Left hindlimb (tissue), 1 donor: Measurements from ENCODE around the gene DNAI4.
"Not testable (repeated sequence)": the region's sequence is repeated elsewhere in the genome, so short reads cannot be mapped to it uniquely, and the experiment has no call there.

Experiments used
- DNase-seq: peaks from one replicate; pipeline ENCODE4 v3.0.0-alpha.2; 2018

DNAI4 gene

DNA sequence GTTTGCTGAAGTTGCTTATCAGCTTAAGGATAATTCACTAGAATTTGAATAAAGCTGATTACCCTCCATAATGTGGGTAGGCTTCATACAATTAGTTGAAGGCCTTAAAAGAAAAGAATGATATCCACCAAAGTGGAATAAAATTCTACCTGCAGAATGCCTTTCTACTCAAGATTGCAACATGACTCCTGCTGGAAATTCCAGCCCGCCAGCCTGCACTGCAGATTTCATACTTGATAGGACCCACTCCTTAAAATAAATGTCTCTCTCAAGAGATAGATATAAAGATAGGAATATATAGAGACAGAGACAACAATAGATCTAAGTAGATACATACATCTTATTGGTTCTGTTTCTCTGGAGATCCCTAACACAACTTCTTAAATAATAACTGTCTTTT lies 99.9 kb downstream of the DNAI4 start:
- no peak for DNase-seq

- no peak for DNase-seq
Measured at GRCh38 chr1:66809736-66810326, 114.8 kb downstream of the DNAI4 start.

DNA sequence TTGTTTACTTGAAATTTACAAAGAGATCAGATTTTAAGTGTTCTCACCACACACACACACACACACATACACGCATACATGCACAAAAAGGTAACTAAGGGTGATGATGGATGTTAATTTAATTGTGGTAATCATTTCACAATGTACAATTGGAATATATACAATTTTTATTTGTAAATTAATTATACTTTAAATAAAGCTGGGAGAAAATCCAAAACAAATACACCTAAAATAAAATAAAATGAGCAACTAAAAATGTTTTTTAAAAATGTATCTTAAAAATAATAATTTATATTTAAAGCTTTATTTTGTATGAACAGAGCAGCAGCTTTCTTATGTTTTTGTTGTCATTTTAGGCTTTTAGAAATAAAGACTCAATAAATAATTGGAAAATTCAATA lies 115.4 kb downstream of the DNAI4 start:
- no peak for DNase-seq

DNA sequence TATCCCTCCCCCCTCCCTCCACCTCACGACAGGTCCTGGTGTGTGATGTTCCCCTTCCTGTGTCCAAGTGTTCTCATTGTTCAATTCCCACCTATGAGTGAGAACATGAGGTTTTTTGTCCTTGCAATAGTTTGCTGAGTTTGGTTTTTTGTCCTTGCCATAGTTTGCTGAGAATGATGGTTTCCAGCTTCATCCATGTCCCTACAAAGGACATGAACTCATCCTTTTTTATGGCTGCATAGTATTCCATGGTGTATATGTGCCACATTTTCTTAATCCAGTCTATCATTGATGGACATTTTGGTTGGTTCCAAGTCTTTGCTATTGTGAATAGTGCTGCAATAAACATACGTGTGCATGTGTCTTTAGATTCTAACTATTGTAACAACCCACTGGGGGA lies 128.8 kb downstream of the DNAI4 start:
- DNase-seq, result not testable (repeated sequence)

DNA sequence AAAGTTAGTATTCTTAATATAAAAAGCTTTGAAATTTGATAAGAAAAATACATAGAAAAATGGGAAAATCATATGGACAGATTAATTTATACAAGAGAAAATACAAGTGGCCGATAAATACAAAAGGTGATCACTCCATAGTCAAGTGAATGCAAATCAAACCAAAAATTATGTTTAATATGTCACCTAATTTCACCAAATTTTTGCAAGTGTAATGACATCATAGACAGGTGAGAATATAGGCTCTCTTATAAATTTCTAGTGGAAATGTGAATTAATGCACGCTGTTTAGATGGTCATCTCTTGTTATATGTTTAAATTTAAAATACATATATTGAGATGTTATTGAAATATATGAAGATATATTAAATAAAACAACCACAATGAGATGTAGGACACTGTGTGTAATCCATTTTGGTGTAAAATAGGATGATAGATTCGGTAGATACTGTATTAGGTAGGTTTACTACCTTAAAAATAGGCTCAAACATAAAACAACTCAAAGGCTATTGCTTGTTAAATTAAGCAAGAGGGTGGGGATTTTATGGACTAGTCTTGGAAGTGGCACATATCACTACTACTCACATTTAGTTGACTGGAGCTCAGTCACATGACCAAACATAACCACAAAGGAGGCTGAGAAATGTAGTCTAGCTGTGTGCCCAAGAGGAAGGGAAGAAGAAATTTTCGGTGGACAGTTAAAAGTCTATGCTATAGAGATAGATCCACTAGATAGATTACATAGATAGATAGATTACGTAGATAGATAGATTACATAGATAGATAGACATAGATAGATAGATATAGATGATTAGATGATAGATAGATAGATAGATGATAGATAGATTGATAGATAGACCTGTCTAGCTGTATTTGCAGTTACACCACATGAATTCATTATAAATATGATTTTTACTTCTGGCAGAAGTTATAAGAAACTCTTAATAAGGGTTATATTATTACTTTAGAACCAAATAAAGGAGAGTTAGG lies 132.7 kb downstream of the DNAI4 start:
- DNase-seq, result no peak

DNA sequence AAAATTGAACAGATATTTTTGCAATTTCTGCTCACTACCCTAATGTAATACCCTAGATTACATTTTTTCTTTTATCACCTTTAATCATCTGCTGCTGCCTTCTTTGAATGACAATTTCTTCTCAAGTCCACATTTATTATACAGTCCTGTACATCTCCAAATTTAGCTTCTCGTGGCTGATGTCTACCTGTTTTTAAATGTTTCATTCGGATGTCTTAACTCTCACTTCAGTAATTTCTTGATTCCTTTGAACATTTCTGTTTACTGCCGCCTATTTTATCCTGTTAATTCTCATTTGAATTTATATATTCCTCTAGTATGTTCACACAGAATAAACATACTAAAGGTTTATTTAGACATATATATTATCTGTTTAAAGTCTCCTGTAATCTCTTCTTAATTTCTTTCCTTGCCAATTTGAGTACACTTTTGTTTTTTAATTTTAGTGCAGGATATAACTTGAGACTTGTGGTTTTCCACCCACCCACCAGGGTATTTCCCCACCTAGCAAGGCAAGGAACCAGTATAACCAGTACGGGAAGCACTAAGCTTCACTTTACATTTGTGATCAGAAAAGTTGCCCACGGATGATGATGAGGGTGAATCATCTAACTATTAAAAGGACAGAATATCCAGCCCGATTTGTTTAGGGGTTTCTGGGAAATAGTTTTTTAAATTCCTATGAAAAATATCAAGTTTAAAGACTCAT lies 136.3 kb downstream of the DNAI4 start:
- DNase-seq, result no peak

- no peak for DNase-seq
Measured at GRCh38 chr1:66787641-66788040, 137.0 kb downstream of the DNAI4 start.

DNA sequence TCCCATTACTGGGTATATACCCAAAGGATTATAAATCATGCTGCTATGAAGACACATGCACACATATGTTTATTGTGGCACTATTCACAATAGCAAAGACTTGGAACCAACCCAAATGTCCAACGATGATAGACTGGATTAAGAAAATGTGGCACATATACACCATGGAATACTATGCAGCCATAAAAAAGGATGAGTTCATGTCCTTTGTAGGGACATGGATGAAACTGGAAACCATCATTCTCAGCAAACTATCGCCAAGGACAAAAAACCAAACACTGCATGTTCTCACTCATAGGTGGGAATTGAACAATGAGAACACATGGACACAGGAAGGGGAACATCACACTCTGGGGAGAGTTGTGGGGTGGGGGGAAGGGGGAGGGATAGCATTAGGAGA lies 138.9 kb downstream of the DNAI4 start:
- not testable (repeated sequence) for DNase-seq

DNA sequence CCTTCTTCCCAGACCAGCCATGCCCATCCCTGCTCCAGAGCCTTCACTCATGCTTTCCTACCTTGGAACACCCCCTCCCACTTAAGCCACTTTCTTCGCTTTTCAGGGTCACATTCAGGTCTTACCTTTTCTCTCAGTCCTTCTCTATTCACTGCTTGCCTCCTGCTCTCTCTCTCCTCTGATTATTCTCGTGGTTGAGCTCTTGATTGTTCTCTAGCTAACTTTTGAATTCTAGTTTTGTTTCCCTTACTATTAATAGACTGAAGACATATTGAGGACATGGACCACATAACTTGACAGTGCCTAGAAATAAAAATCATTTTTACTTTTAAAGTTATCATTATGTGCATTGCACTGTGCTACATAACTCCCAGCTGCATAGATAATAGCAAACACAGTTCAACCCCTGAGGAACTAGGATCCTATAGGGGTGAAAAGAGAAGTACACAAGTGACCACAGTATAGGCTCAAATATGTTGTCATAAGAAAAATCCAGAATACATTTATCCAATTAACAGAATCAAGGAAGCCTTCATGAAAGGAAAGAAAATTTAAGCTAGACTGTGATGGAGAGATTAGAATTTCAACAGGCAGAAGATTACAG lies 145.1 kb downstream of the DNAI4 start:
- no peak for DNase-seq

DNA sequence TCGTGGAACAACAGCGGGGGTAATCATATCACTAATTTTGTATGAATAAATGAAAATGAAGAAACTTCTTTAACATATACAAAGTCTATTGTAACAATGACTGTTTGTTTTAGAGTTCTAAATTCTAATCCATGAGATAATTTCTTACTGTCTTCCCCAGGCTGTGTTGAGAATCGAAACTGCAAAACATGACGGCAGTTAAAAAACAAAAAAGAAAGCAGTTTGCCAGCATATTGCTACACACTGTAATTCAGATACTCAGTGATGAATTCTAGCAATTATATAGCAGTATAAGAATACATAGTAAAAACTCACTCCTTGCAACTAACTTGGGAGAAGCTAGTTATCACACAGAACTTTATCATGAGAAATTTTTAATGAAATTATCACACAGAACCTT lies 145.7 kb downstream of the DNAI4 start:
- no peak for DNase-seq

- DNase-seq, result no peak
Measured at GRCh38 chr1:66778266-66778665, 146.4 kb downstream of the DNAI4 start.

DNA sequence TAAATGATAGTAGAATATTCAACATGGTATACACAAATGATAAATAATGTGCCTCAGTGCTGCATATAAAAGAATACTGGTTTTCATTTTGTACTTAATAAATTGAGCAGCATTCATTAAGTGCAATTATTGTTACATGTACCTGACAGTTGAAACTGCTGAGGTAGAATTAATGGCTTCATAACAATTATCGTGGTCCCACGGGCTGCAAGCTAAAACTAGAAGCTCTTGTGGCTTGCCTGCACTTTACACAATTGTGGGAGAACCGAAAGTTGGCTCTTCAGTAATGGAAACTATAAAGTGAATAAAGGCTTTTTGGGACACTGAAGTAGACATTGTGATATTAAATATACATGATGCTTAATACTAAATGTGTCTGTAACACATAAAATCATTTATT lies 146.8 kb downstream of the DNAI4 start:
- DNase-seq, result no peak

GRCh38 chr1:66775646-66776045 lies 149.0 kb downstream of the DNAI4 start:
- no peak for DNase-seq

- DNase-seq, result no peak
Measured at GRCh38 chr1:66774438-66774837, 150.2 kb downstream of the DNAI4 start.

- DNase-seq, result no peak
Measured at GRCh38 chr1:66773227-66773626, 151.4 kb downstream of the DNAI4 start.

DNA sequence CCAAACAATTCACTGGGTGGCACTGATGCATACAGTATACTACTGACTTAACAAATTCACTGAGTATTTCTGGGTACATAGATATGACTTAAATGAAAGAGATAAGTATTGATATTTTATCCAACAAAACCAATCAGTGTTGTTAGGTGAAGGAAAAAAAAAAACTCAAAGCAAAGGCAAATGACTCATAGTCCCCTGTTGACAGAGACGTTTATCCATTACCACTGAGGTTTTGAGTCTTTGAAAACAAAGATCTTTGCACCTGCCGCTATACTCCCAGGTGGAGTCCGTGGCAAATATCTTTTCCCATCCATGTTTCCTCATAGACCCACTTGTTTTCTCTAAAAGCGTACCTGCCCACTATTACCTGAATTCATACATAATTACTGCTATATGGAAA lies 154.0 kb downstream of the DNAI4 start:
- DNase-seq, result no peak

GRCh38 chr1:66770240-66770639 lies 154.4 kb downstream of the DNAI4 start:
- no peak for DNase-seq

DNA sequence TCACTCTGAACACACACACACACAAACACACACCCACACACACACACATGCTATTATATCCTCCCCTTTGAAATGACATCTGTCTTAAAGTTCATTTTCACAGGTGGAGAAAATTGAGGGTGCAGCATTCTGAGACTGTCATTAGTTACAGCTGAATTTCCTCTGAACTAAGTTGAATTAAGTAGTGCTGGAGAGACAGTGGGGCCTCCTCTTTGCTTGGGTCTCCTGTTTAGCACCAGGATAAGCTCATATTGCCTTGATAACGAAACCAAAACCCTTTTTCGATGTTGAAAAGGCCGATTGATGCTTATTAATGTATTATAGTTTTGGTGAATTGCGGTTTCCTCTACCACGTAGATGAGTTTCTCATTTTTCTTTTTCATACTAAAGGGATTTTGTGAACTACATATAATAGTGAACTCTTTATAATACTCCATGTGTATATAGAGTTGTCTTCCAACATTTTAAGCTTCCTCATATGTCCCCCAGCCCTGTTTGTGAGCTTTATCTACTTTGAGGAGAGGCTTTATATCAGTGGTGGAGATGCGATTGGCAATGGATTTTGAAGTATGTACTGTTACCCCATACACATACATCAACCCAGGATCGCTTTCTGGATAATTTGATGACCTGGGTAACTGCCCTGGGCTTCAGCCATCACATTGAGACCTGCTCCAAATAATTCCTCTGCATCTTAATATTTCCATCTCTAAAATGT lies 155.0 kb downstream of the DNAI4 start:
- DNase-seq, result no peak

- DNase-seq, result no peak
Measured at GRCh38 chr1:66768965-66769364, 155.7 kb downstream of the DNAI4 start.

DNA sequence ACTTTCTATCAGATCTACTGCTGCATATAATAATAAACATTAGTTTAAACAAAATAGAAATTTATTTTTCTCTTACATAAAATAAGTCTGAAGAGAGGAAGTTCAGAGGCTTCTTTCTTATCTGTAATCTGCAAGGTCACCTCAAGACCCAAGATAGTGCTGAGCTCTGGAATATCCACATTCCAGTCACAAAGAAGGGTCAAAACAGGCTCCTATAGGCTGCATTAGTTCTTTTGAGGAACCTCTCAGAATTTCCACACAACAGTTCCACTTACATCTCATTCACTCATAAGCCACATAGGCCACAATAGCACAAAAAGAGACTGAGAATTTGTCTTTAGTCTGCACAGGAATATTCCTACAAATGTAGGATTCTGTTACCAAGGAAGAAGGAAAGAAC lies 157.0 kb downstream of the DNAI4 start:
- no peak for DNase-seq

- DNase-seq, result no peak
Measured at GRCh38 chr1:66764994-66765578, 159.6 kb downstream of the DNAI4 start.
